Measurements from ENCODE around the gene SEC16A.
A peak's percentile ranks its signal among the peaks of the same experiment; 100 is the strongest.

The SEC16A gene, protein sequence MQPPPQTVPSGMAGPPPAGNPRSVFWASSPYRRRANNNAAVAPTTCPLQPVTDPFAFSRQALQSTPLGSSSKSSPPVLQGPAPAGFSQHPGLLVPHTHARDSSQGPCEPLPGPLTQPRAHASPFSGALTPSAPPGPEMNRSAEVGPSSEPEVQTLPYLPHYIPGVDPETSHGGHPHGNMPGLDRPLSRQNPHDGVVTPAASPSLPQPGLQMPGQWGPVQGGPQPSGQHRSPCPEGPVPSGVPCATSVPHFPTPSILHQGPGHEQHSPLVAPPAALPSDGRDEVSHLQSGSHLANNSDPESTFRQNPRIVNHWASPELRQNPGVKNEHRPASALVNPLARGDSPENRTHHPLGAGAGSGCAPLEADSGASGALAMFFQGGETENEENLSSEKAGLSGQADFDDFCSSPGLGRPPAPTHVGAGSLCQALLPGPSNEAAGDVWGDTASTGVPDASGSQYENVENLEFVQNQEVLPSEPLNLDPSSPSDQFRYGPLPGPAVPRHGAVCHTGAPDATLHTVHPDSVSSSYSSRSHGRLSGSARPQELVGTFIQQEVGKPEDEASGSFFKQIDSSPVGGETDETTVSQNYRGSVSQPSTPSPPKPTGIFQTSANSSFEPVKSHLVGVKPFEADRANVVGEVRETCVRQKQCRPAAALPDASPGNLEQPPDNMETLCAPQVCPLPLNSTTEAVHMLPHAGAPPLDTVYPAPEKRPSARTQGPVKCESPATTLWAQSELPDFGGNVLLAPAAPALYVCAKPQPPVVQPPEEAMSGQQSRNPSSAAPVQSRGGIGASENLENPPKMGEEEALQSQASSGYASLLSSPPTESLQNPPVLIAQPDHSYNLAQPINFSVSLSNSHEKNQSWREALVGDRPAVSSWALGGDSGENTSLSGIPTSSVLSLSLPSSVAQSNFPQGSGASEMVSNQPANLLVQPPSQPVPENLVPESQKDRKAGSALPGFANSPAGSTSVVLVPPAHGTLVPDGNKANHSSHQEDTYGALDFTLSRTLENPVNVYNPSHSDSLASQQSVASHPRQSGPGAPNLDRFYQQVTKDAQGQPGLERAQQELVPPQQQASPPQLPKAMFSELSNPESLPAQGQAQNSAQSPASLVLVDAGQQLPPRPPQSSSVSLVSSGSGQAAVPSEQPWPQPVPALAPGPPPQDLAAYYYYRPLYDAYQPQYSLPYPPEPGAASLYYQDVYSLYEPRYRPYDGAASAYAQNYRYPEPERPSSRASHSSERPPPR (N-terminal part only)

DNA sequence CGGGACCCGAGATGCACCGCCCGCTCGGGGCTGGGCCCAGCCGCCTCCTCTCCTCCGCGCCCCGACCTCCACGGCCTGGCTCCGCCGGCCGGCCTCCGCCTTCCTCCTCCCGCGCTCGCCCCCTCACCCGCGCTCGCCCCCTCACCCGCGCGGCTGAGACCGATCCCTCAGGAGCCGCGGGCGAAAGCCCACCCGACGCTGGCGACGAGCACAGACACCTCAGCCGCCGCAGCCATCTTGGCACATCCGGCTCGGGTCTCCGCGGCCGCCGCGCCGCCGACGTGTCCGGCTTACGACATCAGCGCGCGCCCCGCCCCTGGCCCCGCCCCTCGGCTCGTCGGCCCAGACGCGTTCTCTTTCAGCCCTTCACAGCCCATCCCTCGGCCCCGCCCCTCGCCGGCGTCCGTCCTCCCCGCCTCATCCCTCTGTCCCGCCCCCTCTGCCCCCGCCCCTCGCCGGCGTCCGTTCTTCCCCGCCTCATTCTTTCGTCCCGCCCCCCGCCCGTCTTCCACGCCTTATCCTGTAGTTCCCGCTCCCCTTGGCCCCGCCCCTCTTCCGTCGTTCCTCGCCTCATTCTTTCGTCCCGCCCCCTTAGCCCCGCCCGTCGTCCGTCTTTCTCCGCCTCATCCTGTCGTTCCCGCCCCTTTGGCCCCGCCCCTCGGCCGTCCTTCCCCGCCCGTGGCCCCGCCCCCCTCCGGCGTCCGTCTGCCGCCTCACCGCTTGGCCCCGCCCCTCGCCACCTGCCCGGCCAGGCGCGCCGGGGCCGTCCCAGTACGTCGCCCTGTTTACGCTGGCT lies at the start of gene SEC16A:
TSS of gene SEC16A (minus strand) at position 248 of the 796 bp plus-strand sequence. CDS start 5,425 bp downstream, outside the sequence.
- peak; percentile 100 for DNase-seq

DNA sequence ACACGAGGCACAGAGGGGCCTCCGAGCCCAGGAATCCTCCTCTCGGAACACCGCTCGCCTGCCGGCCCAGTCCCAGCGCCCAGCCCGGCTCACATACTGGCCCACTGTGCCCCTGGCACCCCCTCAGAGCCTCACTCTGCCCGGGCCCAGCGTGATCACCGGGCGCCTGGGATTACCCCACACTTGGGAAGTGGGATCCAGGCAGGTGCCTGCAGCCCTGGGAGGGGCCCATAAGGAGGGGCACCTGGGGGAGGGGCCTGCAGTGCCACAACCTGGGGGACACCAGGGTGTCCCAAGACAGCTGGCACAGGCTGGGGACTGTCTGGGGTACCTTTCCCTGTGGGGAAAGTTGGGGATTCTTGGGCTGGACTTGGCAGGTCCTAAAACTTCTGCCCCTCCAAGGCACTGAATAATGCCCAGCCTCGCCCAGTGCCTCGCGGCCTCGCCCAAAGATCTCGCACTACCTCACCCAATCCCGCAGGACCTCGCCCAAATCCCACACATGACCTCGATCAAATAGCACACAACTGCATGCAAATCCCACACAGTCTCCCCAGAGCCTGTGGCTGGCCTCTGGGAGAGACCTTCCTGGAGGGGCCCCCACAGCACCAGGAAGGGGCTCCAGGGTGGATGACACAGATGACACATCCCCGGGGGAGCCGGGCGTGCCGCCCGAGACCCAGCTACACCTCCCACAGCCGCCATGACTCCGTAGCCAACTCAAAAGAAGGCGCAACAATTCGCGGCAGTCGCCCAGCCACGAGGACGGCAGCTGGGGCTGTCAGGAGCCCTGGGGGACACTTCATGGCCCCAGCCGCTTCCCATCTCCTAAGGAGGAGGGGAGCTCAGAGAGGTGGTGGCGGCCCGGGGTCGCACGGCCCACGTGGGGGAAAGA lies 49.3 kb upstream of the SEC16A start:
- no peak for DNase-seq

DNA sequence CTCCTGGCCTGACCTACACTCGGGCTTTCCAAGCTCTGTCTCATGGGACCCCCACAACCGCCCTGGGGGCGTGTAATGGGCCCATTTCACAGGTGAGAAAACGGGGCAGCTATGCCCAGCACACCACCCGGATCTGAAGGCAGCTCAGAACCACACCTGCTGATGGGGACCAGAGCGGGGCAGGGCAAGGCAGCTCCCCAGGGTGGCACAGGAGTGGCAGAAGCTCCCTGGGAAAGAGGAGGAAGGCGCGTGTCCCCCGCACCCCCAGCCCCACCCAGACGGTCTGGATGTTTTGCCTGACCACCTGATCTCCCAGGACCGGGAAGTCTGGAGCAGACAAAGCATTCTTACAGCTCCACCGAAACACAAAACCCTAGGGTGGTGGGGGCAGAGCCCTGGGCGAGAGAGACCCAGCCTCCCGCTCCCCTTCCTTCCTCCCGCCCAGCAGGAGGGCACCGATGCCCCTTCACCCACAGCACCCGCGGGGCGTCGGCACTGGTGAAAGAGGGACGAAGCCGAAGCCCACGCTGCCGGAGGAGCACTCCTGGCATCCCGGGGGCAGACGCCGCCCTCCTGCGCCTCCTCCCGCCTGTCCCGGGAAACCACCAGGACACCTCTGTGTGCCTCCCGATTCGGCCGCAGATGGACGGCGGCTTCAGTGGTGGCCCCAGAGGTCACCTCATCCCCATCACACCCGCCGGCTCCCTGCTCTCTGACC lies 48.5 kb upstream of the SEC16A start:
- no peak for DNase-seq

DNA sequence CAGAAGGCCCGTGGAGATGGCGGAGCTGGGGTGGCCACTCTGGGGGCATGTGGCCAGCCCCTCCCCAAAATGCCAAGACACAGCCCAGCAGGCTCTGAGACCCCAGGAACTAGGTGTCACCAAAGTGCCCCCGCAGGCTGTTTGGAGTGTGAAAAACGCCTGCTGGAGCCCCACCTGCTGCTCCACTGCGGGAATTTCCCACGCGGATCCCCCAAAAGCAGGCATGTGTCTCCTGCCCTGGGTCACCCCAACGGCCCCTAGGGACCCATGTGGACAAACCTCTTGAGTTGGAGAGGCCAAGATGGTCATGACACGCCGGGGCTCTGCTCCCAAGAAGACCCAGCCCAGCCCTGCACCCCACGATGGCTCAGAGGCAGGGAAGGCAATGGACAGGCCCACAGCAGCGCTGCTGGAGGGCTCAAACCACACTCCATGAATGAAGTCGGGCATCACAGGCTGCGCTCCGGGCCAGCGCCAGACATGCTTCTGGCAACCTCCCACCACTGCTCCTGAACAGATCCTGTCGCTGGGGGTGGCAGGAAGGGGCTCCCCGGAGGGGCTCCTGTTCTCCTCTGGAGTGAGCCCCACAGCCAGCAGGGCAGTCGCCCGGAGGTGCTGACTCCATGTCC lies 47.7 kb upstream of the SEC16A start:
- DNase-seq: no peak

DNA sequence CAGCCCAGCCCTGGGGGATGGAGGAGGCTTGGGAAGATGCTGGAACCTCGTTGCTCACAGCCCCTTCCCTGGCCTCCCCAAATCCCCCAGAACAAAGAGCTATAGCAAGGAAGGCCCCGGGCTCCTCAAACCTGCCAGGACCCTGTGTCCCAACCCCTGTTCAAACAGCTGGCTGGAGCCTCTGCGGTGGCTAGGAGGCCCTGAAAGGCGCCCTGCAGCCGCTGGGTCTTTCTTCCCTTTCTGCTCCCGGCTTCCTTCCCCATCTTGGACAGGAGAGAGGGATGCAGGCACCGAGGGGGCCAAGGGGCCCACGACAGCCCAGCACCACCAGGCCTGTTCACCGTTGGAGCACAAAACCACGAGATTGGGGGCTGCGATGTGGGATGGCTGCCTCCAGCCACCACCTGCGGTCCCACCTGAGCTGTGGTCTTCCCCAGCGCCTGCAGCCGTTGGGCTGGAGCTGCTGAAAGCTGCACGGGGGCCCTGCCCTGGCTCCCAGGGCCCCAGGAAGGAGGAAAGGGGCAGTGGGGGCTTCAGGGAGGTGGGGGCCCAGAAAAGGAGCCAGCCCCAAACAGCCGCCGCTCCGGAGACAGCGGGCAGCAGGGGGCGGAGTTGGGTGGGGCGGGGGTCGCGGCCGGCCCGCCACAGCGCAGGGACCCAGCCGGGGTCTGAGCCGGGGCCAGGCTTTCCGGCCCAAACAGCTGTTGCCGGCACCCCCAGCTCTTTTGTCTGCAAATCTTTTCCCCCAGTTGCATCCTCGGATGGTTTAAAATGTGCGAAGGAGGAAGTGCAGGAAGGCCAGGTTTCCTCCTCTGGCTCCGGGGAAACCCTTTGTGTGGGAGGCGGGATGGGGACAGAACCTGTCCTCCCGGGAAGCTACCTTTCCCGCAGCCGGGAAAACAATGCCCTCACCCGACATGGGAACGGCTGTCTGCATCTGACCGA lies 46.9 kb upstream of the SEC16A start:
- no peak for DNase-seq

DNA sequence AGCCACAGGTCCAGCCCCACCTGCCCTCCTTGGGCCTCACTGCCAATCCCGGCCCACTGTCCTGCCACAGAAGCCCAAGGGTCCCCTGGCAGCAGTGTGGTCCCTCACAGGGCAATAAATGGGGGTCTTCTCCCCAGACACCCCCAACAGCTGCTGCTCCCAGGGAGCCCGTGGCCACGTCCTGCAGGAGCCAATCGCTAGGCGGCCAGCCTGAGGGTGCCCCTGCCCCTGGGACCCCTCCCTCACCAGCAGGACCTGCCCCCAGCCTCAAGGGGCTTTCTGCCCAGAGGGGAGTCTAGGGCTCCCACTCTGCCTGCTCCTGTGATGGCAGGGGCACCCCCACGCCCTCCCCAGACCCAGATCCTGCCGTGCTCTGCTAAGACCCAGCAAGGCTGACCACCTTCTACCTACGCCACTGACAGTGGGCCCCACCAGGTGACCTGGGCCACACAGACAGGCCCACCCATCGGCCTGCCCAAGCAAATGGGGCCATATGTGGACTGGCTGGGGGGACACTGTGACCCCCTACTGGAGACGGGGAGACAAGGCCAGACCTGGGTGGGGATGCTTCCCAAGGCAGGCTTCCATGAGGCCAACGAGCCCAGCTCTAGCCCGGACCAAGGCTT lies 46.0 kb upstream of the SEC16A start:
- DNase-seq: no peak

DNA sequence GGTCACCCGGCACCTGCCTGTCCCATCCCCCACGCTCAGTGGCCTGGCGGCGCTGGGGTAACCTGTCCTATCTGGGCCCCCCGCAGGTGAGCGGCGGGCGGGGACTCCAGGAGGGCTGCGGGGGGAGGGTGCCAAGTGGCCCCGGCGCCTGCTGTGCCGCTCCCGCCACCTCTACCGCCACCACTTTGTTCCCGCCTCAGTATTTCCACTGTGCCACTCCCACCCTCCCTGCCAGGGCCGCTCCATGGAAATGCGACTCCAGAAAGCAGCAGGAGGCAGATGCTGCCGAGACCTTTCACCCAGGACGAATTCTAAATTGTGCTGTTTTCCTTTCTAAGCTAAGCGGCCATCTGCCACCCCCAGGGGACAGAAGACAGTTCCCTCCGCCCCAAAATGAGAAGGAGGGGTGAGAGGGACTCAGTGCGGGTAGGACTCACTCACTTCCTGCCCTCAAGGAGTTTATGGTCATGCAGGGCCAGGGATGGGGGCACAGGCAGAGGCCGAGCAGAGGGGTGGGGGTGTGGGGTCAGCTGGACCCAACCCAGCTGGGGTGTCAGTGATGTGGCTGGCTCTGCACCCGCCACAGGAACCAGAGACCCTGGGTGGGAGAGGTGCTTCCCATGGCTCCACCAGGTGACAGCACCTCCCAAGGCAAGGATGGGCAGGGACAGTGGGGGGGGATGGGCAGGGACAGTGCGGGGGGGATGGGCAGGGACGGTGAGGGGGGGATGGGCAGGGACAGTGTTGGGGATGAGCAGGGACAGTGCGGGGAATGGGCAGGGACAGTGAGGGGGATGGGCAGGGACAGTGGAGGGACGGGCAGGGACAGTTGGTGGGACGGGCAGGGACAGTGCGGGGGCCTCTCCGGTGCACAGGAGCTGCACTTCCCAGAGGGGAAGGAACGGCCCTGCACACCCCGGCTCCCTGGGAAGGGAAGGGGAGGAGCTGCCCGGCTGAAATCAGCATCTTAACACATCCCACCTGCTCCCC lies 45.2 kb upstream of the SEC16A start:
- no peak for DNase-seq

DNA sequence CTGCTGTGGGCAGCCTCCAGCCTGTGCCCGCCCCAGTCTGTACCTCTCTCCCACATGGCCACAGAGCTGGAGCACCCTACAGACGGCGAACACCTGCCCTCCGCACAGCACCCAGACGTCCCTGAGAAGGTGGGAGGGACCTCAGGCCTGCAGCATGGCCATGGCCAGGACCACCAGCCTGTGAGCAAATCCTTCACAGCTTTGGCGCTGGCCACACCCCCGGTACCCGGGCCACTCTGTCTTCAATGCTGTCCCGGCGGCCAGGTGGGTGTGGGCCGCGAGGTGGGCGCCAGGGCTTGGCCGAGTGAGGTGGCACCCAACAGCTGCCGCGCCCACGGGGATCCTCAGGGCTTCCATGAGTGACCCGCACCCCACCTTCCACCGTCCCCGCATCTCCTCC lies 44.3 kb upstream of the SEC16A start:
- no peak for DNase-seq

DNA sequence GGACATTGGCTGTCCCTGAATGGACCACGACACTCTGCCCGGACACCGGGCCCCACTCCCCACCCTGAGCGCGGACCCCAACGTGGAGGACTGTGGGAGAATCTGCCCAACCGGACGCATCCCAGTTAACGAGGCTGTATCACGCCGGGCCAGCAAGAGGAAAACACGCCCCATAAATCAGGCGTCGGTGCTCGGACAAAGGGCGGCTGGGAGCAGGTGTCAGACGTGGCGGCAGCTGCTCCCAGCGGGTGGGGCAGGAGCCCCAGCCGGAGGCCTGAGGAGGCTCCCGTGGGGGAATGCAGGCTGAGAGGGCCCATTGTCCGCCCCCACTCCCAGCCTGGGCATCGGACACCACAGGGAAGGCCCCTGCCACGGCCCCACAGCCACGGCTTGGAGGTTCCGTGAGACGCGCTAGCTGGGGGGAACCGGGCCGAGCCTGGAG lies 43.8 kb upstream of the SEC16A start:
- DNase-seq: no peak

DNA sequence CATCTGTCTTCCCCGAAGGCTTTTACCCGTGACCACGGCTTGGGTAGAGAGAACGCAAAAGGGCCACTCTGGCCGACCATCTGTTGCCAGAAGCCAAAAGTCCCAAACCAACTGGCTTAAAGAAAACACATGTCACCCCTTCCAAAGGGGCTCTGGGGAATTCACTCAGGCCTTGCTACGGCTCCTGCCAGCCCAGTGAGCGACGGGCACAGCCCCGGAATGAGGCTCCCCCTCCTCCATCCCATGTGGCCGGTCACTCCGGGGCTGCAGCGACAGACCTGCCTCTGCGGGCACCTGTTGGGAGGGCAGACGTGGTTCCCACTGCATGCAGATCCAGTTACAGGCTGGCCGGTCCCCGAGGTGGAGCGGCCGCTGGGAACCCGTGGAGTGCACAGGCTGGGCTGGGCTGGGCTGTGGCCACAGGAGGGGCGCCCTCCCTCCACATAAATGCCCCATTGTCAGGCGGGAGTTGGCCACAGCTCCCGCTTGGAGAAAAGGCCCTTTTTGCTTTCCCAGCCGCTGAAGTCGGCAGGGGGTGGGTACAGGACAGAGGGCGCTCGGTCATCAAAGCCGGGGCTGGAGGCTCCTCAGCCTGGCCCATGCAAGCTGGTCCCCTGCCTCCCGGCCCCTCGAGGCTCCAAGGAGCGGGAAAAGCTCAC lies 43.1 kb upstream of the SEC16A start:
- no peak for DNase-seq

DNA sequence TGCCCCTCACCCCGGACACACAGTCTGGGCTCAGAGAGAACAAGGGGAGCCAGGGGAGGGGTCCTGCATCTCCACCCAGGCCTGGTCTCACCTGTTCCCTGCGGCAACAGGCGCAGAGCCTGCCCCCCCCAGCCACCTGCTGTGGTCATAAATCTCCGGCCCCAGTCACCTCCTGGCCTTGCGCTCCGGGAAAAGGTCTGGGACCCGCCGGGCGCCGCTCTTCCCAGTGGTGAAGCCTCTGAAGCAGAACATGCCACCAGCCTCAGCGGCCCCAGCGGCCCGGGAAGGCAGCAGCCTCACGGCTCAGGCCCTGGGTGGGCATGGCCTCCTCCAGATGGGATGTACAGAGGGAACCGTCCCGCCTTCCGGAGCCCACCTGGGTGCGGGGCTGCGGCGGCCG lies 42.4 kb upstream of the SEC16A start:
- DNase-seq: no peak

DNA sequence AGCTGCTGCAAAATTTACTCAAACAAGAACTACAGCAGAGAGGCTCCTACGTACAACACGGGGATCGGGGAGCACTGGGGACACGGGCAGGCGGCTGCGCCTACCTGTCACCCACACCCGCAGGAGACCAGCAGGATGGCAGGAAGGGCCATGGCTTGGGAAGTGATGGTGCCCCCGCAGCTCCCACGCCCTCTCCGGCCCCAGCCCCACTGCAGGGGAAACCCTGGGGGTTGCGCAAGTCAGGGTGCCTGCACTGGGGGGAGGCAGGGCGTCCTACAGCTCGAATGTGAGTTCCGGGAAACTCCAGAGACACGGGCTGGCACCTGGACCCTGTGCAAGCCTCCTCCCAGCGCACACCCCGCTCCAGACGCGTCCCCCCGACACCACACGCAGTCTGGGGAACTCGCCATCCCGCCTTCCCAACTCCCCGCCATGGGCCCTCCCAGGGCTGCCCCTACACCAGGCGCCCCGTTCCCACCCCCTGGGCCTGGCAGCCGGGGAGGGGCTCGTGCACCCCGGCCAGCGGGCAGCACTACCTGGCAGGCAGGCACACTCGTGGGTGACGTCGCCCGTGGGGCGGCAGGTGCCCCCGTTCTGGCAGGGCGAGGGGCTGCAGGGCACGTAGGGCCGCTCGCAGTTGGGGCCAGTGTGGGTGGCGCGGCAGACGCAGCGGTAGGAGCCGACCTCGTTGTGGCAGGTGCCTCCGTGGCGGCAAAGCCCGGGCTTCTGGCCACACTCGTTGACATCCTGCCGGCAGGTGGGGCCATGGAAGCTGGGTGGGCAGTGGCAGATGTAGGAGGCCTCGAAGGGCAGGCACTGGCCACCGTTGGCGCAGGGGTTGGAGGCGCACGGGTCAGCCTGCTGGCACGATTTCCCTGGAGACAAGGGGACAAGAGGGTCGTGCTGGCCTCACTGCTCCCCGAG lies 39.7 kb upstream of the SEC16A start:
- no peak for DNase-seq

DNA sequence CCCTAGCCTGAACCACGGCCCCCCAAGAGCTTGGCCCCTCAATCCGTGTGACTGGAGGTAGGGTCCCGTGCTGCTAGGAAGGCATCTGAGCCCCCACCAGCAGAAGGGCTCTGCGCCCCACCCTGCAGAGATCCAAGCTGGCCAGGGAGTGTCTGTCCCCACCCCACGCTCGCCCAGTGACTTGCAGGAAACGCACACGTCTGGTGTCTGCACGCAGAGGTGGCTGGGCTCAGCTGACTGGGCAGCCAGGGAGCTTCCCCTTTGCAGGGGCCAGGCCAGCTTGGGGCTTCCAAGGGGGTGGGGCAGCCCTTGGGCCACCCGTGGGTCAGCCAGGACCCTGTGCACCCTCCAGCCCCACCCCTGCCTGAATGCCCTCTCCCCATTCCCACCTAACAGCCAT lies 38.7 kb upstream of the SEC16A start:
- DNase-seq: no peak

DNA sequence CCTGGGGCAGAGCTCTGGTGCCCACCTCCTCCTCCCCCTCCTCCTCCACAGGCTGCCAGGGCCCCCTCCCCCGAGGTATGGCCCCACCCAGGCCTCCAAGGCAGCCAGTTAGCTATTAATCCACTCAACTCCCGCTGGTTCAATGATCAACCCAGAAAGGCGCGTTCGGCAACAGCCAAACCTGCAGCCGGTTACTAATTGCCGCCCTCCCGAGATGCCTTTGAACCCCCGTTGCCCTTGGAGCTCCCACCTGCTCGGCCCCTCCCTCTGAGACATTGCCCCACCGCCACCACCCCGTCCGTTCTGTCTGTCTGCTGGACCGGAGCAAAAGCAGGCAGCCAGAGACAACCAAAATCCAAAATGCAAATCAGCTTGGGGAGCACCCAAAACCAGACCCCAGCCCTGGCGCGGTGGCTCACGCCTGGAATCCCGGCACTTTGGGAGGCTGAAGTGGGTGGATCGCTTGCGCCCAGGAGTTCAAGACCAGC lies 37.3 kb upstream of the SEC16A start:
- no peak for DNase-seq

Data from NK-92 treated with Interleukin-12 subunit alpha and Interleukin-12 subunit beta, amount 100 ng/mL, for 24 hours (cell line).